DND-41 (cell line): ENCODE data around the gene WDR47.

Source experiments
- CTCF ChIP-seq: IDR thresholded peaks from 2 replicates; pipeline ENCODE4 v1.5.1; 2012; ENCODE audit warnings: borderline replicate concordance, low read length, moderate library complexity, mild to moderate bottlenecking; ENCODE audit not compliant: poor library complexity, severe bottlenecking; ENCODE audit errors: extremely low read depth
- EZH2 ChIP-seq: IDR thresholded peaks from 3 replicates; pipeline ENCODE4 v1.6.1; 2012; ENCODE audit warnings: borderline replicate concordance, low read depth, mild to moderate bottlenecking, moderate library complexity, low read length, inconsistent platforms; ENCODE audit not compliant: severe bottlenecking

- peak; percentile 37 for TF ChIP-seq CTCF
- no peak for TF ChIP-seq EZH2
Measured at GRCh38 chr1:109027841-109028240, 14.1 kb downstream of the WDR47 start.
